ENCODE measurements around the gene CCDC171.

DNA sequence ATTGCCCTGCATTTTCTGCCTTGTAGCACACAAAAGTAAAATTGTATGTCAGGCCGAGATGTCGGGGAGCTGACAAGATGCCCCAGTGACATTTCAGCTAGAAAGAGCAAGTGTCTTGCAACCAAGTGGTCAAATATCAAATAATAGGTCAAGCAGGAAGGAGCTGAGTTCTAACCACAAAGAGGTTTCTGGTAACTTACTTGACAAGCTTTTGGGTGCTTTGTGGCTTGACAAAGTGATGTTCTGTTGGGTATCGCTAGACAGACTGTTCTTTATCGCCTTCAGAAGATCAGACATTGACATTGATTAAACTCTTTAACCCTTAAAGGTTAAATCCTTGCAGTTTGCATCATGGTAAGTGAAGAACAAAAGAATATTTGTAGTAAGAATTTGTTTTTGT, 419.9 kb downstream of the CCDC171 start:
- no peak for TF ChIP-seq POLR2A (IDR thresholded peaks at IDR 0.05)
- TF ChIP-seq, protein P1, sequence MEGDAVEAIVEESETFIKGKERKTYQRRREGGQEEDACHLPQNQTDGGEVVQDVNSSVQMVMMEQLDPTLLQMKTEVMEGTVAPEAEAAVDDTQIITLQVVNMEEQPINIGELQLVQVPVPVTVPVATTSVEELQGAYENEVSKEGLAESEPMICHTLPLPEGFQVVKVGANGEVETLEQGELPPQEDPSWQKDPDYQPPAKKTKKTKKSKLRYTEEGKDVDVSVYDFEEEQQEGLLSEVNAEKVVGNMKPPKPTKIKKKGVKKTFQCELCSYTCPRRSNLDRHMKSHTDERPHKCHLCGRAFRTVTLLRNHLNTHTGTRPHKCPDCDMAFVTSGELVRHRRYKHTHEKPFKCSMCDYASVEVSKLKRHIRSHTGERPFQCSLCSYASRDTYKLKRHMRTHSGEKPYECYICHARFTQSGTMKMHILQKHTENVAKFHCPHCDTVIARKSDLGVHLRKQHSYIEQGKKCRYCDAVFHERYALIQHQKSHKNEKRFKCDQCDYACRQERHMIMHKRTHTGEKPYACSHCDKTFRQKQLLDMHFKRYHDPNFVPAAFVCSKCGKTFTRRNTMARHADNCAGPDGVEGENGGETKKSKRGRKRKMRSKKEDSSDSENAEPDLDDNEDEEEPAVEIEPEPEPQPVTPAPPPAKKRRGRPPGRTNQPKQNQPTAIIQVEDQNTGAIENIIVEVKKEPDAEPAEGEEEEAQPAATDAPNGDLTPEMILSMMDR (IDR thresholded peaks at IDR 0.05), result no peak

Measured in right lobe of liver (tissue), 4 donors.